GM12891 (cell line): ENCODE results near the gene NKAPL.

Source experiments
- DNase-seq: peaks from one replicate; pipeline ENCODE4 v3.0.0; 2011; ENCODE audit warnings: low spot score; ENCODE audit not compliant: insufficient read length
- FAIRE-seq: peaks from 2 replicates; lab custom pipeline; 2011; peaks lifted over from hg19 to GRCh38; lab: Jason Lieb, UNC
- PAX5 ChIP-seq: IDR thresholded peaks from 2 replicates; pipeline ENCODE4 v1.6.1; 2011; ENCODE audit warnings: low read length, moderate library complexity, mild to moderate bottlenecking; ENCODE audit not compliant: insufficient read depth, severe bottlenecking
- POLR2A ChIP-seq: IDR thresholded peaks from 2 replicates; pipeline ENCODE4 v1.6.1; 2011; ENCODE audit warnings: low read depth, low read length, control low read depth
- POLR2AphosphoS5 ChIP-seq: IDR thresholded peaks from 2 replicates; pipeline ENCODE4 v1.6.1; 2011; ENCODE audit warnings: low read depth, low read length, control low read depth
- POU2F2 ChIP-seq: IDR thresholded peaks from 2 replicates; pipeline ENCODE4 v1.6.1; 2011; ENCODE audit warnings: low read depth, mild to moderate bottlenecking, control low read depth, low read length, moderate library complexity
- SPI1 ChIP-seq: IDR thresholded peaks from 2 replicates; pipeline ENCODE4 v1.6.1; 2011; ENCODE audit warnings: low read depth, low read length, control low read depth
- TAF1 ChIP-seq: IDR thresholded peaks from 2 replicates; pipeline ENCODE4 v1.6.1; 2011; ENCODE audit warnings: low read depth, low read length, control low read depth

Gene NKAPL

DNA sequence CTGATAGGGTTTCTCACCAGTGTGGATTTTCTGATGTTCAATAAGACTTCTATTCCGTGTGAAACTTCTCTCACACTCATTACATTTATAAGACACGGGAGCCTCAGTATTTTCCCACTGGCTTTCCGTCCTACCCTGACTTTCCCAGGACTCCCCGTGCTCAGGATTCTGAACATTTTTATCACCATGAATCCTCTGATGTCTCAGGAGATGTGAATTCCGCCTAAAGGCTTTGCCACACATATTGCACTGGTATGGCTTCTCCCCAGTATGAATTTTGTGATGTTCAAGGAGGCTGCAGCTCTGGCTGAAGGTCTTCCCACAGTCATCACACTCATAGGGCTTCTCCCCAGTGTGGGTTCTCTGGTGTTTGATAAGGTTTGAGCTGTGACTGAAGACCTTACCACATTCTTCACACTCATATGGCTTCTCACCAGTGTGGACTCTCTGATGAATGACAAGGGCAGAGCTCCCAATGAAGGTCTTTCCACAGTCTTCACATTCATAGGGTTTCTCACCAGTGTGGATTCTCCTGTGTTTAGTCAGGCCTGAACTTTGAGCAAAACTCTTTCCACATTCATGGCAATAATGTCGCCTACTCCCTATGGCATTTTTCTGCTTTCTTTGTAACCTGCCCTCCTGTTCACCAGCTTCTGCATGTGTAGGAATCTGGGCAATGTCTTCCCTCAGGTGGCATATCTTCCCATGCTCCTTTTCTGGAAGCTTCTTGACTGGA is 13.7 kb upstream of the NKAPL start:
- FAIRE-seq (no peak), DNase-seq (no peak)
- TF ChIP-seq POLR2A (no peak), PAX5 (no peak), POLR2AphosphoS5 (no peak), POU2F2 (no peak), SPI1 (no peak), TAF1 (no peak)

- FAIRE-seq: no peak
- no peak for TF ChIP-seq POLR2AphosphoS5
- TF ChIP-seq TAF1: no peak
- no peak for TF ChIP-seq POLR2A
- no peak for TF ChIP-seq SPI1
- no peak for TF ChIP-seq POU2F2
- no peak for TF ChIP-seq PAX5
- no peak for DNase-seq
Observed at GRCh38 chr6:28248916-28249315, 10.2 kb upstream of the NKAPL start.

DNA sequence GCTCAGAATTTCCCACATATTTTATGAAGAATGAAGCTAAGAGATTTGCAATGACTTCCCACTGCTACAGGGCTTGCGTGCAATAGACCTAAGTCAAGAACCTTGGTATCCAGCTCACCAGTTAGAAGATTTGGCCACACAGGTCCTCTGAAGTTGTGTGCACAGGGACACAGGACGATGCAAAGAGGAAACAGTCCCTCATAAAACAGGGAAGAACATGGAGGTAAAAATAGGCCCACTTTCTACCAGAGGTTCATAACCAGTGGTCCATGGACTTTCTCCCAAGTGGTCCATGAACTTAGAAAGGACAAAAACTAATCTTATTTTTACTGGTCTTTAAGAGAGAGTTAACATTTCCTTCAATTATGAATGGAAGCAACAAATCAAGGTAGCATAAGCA is 8.3 kb upstream of the NKAPL start:
- DNase-seq (no peak), FAIRE-seq (no peak)

GRCh38 chr6:28251661-28252008 is 7.5 kb upstream of the NKAPL start:
- TF ChIP-seq POLR2A (no peak), TAF1 (no peak), PAX5 (no peak)
- no peak for FAIRE-seq
- no peak for DNase-seq

More for the DNA sequence above, 8.3 kb upstream of the NKAPL start:
- TF ChIP-seq PAX5 (no peak), POLR2AphosphoS5 (no peak), TAF1 (no peak), POU2F2 (no peak), POLR2A (no peak), SPI1 (no peak)

DNA sequence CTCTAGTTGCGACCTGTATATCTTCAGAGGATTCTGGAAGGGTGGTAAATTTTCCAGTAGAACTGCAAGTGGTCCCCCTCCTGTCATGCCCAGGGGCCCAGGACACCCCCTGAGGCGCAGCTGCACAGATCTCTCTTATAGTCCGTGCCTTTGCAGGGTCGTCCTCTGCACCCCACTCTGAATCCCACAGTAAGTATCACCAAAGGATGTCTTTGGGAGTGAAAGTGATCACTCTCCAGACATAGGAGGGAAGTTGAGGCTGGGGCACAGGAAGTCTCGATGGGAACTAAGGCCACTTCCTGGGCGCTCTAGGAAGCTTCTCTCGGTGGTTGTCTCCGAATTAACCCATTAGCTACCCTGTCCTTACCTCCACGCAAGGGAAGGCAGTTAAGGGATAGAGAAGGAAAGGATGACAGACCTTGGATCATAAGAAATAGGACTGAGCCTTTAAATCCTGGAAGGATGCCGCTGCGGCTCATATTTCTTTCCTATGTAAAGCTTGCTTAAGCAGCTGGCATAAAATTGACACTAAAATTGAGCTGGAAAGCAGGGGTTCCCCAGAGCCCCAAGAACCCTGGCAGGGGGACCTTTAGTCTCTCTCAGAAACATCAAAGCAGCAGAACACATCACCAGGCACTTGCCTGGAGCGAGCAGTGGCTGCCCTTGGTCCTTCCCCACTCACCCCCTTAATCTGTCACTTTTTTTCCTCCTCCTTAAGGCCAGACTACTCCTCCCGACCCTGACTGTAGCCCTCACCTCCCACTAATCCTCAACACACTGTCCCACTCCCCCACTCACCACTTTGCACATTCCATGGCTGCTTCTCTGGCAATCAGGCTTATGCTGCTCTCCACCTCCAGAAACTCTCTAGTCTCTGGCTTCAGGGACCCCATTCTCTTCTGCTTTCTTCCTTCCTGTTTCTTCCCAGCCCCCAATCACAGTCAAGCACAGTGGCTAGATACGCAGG is 6.8 kb upstream of the NKAPL start, which contains the start of gene ZKSCAN4:
ZKSCAN4 (minus strand) TSS at position 261 of the 967 bp plus-strand sequence. CDS start 289 bp downstream, outside the sequence.
- peak; percentile 84; the same call in 1 of the 2 replicates for TF ChIP-seq TAF1
- TF ChIP-seq POLR2A: peak; percentile 16; the same call in 1 of the 2 replicates
- peak; percentile 57; the same call in 1 of the 2 replicates for TF ChIP-seq SPI1
- no peak for TF ChIP-seq POLR2AphosphoS5
- TF ChIP-seq PAX5: no peak
- 0 out of 2 replicates have a peak, but pooled peaks have one; percentile 46 for TF ChIP-seq POU2F2
- FAIRE-seq (peak; percentile 80), DNase-seq (peak; percentile 49)

DNA sequence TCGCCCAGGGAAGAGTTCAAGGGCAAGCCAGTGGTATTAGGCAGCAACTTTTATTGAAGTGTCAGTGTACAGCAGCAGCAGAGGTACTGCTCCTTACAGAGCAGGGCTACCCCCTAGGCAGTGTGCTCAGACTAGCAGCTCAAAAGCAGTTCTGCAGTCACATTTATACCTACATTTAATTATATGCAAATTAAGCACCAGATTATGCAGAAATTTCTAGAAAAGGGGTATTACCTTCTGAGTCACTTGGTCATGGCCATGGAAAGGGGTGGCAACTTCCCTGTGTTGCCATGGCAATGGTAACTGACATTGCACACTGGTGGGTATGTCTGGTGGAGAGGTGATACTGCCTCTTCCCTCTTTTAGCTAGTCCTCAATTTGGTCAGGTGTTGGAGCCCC is 5.0 kb upstream of the NKAPL start:
- TF ChIP-seq POU2F2: 0 out of 2 replicates have a peak, but pooled peaks have one; percentile 19
- no peak for TF ChIP-seq PAX5
- TF ChIP-seq POLR2A: peak; percentile 81
- no peak for TF ChIP-seq SPI1
- TF ChIP-seq POLR2AphosphoS5: peak; percentile 30; the same call in 1 of the 2 replicates
- peak; percentile 20; the same call in 1 of the 2 replicates for TF ChIP-seq TAF1
- no peak for FAIRE-seq

GRCh38 chr6:28257042-28257441 is 2.1 kb upstream of the NKAPL start:
- DNase-seq (no peak), FAIRE-seq (no peak)
- TF ChIP-seq PAX5: no peak
- no peak for TF ChIP-seq POLR2AphosphoS5
- no peak for TF ChIP-seq TAF1
- no peak for TF ChIP-seq SPI1
- no peak for TF ChIP-seq POLR2A
- no peak for TF ChIP-seq POU2F2

More for the DNA sequence above, 5.0 kb upstream of the NKAPL start:
- DNase-seq: no peak

DNA sequence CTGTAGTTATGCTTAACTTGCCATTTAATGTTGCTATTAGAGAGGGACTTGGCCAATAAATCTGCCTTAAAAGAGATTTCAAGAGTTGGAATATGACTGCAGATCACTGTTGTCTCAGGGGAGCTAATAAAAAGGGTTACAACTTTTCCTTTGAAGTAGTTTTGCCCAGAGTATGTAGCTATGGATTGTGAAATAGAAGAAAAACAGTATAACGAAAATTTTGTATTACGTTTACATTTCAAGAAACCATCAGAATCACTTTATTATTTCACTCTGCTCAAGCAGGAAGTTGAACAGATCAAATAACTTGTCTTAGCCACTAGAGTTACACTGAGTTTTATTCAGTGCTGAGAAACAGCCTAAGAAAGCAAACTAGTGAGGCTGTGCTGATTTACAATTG is 4.8 kb downstream of the NKAPL start:
- no peak for TF ChIP-seq POU2F2
- TF ChIP-seq POLR2A: no peak
- no peak for TF ChIP-seq PAX5
- no peak for TF ChIP-seq SPI1
- no peak for TF ChIP-seq POLR2AphosphoS5
- TF ChIP-seq TAF1: no peak
- no peak for DNase-seq
- FAIRE-seq: no peak
